ENCODE data around the gene ADAMTSL4. TPM values are rescaled to one million over a fixed set of nuclear protein-coding genes. Genes with fewer than 3 reads are reported as not detected.

The ADAMTSL4 gene
- total and polyA plus RNA-seq, 4 donors = 5.6 to 12.2 (median 11.5) TPM

DNA sequence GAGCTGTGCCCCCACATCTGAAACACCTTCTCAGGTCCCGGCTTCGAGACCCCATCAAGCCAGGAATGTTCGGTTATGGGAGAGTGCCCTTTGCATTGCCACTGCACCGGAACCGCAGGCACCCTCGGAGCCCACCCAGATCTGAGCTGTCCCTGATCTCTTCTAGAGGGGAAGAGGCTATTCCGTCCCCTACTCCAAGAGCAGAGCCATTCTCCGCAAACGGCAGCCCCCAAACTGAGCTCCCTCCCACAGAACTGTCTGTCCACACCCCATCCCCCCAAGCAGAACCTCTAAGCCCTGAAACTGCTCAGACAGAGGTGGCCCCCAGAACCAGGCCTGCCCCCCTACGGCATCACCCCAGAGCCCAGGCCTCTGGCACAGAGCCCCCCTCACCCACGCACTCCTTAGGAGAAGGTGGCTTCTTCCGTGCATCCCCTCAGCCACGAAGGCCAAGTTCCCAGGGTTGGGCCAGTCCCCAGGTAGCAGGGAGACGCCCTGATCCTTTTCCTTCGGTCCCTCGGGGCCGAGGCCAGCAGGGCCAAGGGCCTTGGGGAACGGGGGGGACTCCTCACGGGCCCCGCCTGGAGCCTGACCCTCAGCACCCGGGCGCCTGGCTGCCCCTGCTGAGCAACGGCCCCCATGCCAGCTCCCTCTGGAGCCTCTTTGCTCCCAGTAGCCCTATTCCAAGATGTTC lies 4.3 kb downstream of the ADAMTSL4 start:
- no peak overlapping the region for H3K9ac ChIP-seq (ENCODE audit: low read depth in 1 of 2, low read length in 2 of 2)
- WGBS = 91% methylated on average over 23 of the region's 23 CpGs
- no peaks in the 10 kb centered on the region for H3K27me3 ChIP-seq (ENCODE audit: control insufficient read depth in 4 of 4, insufficient read depth in 4 of 4, low read length in 3 of 4)
- peaks cover 14 to 37% (median 23%) of the 10 kb centered on the region in 4 donors for H3K4me1 ChIP-seq (ENCODE audit: control insufficient read depth in 4 of 4, insufficient read depth in 4 of 4, low read length in 3 of 4)
- no peak for DNase-seq (ENCODE audit: low spot score)
- TF ChIP-seq SP1 (IDR thresholded peaks at IDR 0.05) (no peak), JUND (IDR thresholded peaks at IDR 0.05) (no peak), RAD21 (IDR thresholded peaks at IDR 0.05) (no peak), FOXA2 (IDR thresholded peaks at IDR 0.05) (no peak), NR2F2 (IDR thresholded peaks at IDR 0.05) (no peak), RXRA (IDR thresholded peaks at IDR 0.05) (no peak), FOXA1 (IDR thresholded peaks at IDR 0.05) (no peak), HNF4G (IDR thresholded peaks at IDR 0.05) (no peak), YY1 (IDR thresholded peaks at IDR 0.05) (no peak), TAF1 (conservative IDR thresholded peaks at IDR 0.05) (no peak), HNF4A (conservative IDR thresholded peaks at IDR 0.05) (no peak), GABPA (IDR thresholded peaks at IDR 0.05 in 1 of 2, conservative IDR thresholded peaks at IDR 0.05 in 1 of 2) (no peak), EGR1 (IDR thresholded peaks at IDR 0.05; ENCODE audit: low read depth in 2 of 2) (no peak)
- TF ChIP-seq, protein P1, sequence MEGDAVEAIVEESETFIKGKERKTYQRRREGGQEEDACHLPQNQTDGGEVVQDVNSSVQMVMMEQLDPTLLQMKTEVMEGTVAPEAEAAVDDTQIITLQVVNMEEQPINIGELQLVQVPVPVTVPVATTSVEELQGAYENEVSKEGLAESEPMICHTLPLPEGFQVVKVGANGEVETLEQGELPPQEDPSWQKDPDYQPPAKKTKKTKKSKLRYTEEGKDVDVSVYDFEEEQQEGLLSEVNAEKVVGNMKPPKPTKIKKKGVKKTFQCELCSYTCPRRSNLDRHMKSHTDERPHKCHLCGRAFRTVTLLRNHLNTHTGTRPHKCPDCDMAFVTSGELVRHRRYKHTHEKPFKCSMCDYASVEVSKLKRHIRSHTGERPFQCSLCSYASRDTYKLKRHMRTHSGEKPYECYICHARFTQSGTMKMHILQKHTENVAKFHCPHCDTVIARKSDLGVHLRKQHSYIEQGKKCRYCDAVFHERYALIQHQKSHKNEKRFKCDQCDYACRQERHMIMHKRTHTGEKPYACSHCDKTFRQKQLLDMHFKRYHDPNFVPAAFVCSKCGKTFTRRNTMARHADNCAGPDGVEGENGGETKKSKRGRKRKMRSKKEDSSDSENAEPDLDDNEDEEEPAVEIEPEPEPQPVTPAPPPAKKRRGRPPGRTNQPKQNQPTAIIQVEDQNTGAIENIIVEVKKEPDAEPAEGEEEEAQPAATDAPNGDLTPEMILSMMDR (IDR thresholded peaks at IDR 0.05; ENCODE audit: low read depth, low read length, missing input control) = no peak
- TF ChIP-seq, protein P2, sequence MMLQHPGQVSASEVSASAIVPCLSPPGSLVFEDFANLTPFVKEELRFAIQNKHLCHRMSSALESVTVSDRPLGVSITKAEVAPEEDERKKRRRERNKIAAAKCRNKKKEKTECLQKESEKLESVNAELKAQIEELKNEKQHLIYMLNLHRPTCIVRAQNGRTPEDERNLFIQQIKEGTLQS (IDR thresholded peaks at IDR 0.05) = no peak
- TF ChIP-seq, protein P3, sequence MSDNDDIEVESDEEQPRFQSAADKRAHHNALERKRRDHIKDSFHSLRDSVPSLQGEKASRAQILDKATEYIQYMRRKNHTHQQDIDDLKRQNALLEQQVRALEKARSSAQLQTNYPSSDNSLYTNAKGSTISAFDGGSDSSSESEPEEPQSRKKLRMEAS (IDR thresholded peaks at IDR 0.05) = no peak
- TF ChIP-seq, protein P4, sequence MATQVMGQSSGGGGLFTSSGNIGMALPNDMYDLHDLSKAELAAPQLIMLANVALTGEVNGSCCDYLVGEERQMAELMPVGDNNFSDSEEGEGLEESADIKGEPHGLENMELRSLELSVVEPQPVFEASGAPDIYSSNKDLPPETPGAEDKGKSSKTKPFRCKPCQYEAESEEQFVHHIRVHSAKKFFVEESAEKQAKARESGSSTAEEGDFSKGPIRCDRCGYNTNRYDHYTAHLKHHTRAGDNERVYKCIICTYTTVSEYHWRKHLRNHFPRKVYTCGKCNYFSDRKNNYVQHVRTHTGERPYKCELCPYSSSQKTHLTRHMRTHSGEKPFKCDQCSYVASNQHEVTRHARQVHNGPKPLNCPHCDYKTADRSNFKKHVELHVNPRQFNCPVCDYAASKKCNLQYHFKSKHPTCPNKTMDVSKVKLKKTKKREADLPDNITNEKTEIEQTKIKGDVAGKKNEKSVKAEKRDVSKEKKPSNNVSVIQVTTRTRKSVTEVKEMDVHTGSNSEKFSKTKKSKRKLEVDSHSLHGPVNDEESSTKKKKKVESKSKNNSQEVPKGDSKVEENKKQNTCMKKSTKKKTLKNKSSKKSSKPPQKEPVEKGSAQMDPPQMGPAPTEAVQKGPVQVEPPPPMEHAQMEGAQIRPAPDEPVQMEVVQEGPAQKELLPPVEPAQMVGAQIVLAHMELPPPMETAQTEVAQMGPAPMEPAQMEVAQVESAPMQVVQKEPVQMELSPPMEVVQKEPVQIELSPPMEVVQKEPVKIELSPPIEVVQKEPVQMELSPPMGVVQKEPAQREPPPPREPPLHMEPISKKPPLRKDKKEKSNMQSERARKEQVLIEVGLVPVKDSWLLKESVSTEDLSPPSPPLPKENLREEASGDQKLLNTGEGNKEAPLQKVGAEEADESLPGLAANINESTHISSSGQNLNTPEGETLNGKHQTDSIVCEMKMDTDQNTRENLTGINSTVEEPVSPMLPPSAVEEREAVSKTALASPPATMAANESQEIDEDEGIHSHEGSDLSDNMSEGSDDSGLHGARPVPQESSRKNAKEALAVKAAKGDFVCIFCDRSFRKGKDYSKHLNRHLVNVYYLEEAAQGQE (IDR thresholded peaks at IDR 0.05) = no peak
- TF ChIP-seq, protein P5, sequence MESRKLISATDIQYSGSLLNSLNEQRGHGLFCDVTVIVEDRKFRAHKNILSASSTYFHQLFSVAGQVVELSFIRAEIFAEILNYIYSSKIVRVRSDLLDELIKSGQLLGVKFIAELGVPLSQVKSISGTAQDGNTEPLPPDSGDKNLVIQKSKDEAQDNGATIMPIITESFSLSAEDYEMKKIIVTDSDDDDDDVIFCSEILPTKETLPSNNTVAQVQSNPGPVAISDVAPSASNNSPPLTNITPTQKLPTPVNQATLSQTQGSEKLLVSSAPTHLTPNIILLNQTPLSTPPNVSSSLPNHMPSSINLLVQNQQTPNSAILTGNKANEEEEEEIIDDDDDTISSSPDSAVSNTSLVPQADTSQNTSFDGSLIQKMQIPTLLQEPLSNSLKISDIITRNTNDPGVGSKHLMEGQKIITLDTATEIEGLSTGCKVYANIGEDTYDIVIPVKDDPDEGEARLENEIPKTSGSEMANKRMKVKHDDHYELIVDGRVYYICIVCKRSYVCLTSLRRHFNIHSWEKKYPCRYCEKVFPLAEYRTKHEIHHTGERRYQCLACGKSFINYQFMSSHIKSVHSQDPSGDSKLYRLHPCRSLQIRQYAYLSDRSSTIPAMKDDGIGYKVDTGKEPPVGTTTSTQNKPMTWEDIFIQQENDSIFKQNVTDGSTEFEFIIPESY (IDR thresholded peaks at IDR 0.05) = no peak
- H3K36me3 ChIP-seq (ENCODE audit: control insufficient read depth in 4 of 4, insufficient read depth in 3 of 4, low read depth in 1 of 4, low read length in 3 of 4) = peaks cover 0 to 11% (median 4%) of the 10 kb centered on the region in 4 donors
- no peak overlapping the region for H3K4me3 ChIP-seq (ENCODE audit: low read depth in 1 of 3, low read length in 3 of 3)
- peak overlapping the region; percentile 69 to 80 for H3K27ac ChIP-seq (ENCODE audit: low read depth in 1 of 2, low read length in 2 of 2)
- no peaks in the 10 kb centered on the region for H3K9me3 ChIP-seq (ENCODE audit: control insufficient read depth in 4 of 4, low read length in 3 of 4)

All from liver (tissue), 9 donors.